Erythroblast (primary cell): ENCODE measurements around the gene CCDC57.

Source experiments
- DNase-seq, 2 experiments: peaks; one replicate each; lab custom pipeline; 2025; lab: John Stamatoyannopoulos, UW
- GATA1 ChIP-seq: IDR thresholded peaks from 2 replicates; pipeline ENCODE4 v1.6.1; 2011; ENCODE audit warnings: low read depth, mild to moderate bottlenecking, control low read depth, low read length, moderate library complexity
- POLR2A ChIP-seq: IDR thresholded peaks from 2 replicates; pipeline ENCODE4 v1.6.1; 2011; ENCODE audit warnings: mild to moderate bottlenecking, low read length

Gene CCDC57

DNA sequence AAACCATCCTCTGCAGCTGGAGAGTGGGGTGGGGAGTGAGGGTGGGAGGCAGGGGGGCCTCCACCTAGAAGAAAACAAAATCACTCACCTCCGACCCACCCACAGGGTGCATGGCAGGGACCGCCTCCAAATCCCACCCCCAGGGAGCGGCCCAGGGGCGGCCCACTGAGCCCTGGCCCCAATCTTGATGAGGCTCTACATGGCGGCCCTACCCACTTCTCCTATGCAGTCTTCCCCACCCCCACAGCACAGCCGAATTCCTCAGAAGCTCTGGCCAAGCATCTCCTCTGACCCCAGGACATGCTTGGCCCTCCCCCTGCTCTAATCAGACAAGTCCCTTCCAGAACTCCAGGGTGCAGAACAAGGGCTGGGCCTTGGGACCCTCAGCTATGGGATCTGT, 96.4 kb downstream of the CCDC57 start:
- TF ChIP-seq POLR2A (no peak), GATA1 (no peak)
- DNase-seq = no peak

DNA sequence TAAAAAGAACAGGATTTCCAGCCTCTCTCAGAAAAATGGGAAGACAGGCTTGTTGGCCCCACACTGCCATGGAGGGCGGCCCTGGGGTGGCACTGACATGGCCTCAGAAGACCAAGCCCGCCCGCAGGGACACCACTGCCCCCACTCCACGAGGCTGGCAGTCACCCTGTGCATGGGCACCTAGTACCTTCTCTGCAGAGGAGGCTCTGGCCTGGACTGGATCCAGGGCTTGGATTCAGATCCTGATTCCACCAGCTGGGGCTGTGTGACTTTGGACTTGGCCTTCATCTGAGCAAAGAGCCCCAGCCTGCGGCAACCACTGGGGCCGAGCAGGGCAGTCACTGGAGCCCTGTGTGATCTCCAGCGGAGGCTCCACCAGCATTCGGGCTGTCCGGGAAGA, 97.8 kb downstream of the CCDC57 start:
- TF ChIP-seq GATA1 (no peak), POLR2A (no peak)

DNA sequence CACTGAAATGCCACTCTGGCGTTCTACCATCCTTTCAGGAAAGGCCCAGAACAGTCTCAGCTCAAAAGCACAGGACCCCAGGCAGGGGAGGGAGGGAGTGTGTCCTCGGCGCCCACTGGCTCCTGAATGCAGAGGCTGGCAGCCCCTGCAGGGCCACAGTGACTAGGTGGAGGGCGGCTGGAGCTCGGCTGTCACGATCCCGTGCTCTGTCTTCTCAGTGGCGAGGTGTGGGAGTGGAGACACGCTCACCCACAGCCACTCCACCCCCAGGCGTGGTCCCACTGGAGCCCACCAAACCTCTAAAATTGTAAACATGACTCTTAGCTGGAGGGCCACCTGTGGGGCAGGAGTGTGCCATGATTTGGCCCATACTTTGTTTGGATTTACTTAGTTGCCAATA, 98.2 kb downstream of the CCDC57 start:
- DNase-seq = no peak
- no peak for TF ChIP-seq GATA1
- TF ChIP-seq POLR2A = no peak

More for the DNA sequence above, 97.8 kb downstream of the CCDC57 start:
- DNase-seq = no peak

GRCh38 chr17:82113941-82114340, 98.7 kb downstream of the CCDC57 start:
- TF ChIP-seq POLR2A (no peak), GATA1 (no peak)
- no peak for DNase-seq

GRCh38 chr17:82113422-82113821, 99.2 kb downstream of the CCDC57 start:
- TF ChIP-seq GATA1 = no peak
- TF ChIP-seq POLR2A = no peak
- DNase-seq = no peak

- TF ChIP-seq GATA1 (no peak), POLR2A (no peak)
Observed at GRCh38 chr17:82112914-82113311, 99.7 kb downstream of the CCDC57 start.

GRCh38 chr17:82112181-82112913, 100.3 kb downstream of the CCDC57 start:
- no peak for TF ChIP-seq GATA1
- TF ChIP-seq POLR2A = no peak
- DNase-seq = no peak

More at GRCh38 chr17:82112914-82113311, 99.7 kb downstream of the CCDC57 start:
- DNase-seq = no peak

DNA sequence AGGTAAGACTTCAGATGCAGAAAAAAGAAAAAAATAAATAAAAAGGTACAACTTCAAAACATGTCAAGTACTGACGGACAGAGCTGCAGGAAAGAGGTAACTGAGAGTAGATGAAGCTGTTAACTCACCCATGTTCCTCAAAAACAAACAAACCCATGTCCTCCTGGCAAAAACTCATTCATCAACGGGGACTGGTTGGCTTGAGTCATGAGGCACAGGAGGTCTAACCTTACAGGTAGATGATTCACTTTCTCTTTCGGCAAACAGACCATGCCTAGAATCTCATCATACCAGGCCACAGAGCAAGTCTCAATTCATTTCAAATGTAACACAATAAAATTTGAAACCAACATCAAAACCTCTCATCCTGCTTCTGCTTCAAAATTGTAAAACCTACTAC, 102.3 kb downstream of the CCDC57 start:
- DNase-seq = no peak
- no peak for TF ChIP-seq POLR2A
- TF ChIP-seq GATA1 = no peak

- DNase-seq = no peak
Observed at GRCh38 chr17:82108961-82109475, 103.6 kb downstream of the CCDC57 start.

DNA sequence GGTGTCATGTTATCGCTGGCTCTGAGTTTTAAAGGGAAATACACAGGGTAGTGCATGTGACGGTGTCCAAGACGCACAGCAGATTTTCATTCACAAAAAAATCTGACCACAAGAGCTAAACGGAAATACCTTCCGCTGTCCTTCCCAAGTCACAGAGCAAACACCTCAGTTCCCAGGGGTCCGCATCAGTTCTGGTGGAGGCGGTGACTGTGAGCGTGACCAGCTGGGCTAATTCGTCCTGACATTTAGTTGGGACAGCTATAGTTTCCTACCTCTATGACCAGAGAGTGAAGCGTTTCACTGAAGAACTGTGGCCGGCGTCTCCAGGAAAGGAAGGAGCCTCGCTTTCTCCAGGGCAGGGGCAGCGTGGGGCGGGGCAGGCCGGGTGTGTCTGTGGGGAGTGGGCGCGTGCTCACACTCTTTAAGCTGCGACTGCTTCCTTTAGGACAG, 104.1 kb downstream of the CCDC57 start:
- no peak for TF ChIP-seq POLR2A
- TF ChIP-seq GATA1 = no peak
- DNase-seq = no peak

More at GRCh38 chr17:82108961-82109475, 103.6 kb downstream of the CCDC57 start:
- no peak for TF ChIP-seq GATA1
- no peak for TF ChIP-seq POLR2A

- no peak for TF ChIP-seq POLR2A
- no peak for TF ChIP-seq GATA1
- DNase-seq = no peak
Observed at GRCh38 chr17:82108038-82108437, 104.6 kb downstream of the CCDC57 start.

DNA sequence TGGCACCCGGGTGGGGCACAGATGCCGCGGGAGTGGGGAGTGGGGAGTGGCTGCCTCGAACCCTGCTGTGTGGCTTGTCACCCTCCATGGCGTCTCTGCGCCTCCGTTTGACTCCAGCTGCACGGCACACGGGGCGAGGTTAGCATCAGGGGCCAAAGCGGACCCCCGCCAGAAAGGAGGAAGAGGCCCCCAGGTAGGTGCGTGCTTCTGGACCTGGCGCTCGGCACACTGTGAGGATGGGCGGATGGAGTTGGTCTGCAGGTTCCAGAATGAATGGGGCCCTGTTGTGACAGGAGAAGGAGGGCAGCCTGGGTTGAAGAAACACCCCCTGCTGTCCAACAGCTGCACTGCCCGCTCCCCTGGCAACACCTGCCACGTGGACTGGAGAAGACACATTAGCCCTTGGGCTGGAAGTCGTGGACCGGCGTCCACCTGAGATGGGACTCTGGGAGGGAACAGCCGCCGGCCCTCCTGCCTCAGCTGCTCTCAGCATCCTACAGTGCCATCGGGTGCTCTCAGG, 105.2 kb downstream of the CCDC57 start:
- peak; percentile 34 to 38 for DNase-seq
- TF ChIP-seq GATA1 (no peak), POLR2A (no peak)

DNA sequence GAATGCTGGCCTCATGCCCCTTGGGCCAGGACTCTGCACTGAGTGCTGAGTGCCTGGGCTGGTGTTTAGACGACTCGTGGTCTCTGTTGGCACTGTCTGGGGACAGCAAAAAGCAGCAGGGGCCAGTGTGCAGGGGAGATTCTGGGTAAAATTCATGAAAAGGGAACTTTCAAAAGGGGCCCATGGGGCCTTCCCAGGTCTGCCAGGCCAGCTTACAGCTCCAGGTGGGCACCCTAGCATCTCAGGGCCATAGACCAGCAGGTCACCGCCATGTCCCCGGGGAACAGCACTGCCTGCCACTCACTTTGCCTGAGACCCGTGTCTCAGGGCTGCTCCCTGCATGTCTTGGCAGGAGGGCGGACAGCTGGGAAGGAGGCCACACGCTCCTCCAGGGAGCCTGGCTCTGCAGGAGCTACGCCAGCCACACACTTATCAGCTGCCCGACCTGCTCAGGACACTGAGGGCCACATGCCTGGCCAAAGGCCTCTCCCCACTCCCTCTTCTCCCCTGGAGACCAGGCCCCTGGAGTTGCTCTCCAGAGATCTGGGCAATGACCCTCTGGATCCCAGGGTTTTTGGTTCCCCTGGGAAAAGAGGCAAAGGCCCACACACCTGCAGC, 105.8 kb downstream of the CCDC57 start:
- TF ChIP-seq GATA1 (no peak), POLR2A (no peak)
- DNase-seq = no peak

GRCh38 chr17:82105882-82106687, 106.6 kb downstream of the CCDC57 start:
- peak; percentile 78 to 84 for DNase-seq
- TF ChIP-seq POLR2A = peak; percentile 69
- TF ChIP-seq GATA1 = no peak
